ENCODE results near the gene EBNA1BP2.
"Not testable (repeated sequence)": the region's sequence is repeated elsewhere in the genome, so short reads cannot be mapped to it uniquely, and the experiment has no call there.

EBNA1BP2 gene

GRCh38 chr1:43171312-43171875, 696 bp downstream of the EBNA1BP2 start:
- no peak for DNase-seq

DNA sequence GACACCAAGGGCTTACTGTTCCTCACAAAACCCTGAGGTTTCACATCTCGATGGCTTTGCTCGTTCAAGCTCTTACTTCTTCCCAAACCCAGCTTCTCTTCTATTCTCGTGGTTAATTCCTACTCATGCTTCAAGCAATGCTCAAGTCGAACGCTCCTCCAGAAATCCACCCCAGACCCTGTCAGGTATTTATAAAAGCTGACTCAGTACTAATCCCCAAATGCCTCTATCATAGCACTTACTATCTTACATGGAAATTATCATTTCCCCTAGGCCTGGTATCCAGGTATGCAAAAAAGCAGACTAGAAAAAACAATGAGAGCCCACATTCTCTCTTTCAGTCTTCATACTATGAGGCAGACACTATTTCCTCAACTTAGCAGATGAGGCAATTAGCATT, 6.3 kb downstream of the EBNA1BP2 start:
- DNase-seq, result no peak

- no peak for DNase-seq
Measured at GRCh38 chr1:43165162-43165561, 6.9 kb downstream of the EBNA1BP2 start.

DNA sequence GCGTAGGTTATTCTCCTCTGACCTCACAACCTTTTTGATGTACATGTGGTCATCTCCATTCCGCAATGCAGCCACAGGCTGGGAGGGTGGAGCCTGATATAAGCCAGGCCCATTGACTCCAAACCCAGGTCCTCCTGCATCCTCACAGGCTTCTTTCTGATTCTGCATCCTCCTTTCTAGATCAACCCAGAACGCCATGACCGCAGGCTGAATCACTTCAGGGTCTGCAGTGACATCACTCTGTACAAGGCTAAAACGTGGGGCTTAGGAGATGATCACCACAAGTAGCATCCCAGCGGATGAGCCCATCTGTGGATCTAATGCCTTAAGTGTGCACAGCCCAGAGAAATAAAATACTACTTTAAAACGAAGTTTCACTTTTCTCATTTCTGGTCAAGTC, 16.1 kb downstream of the EBNA1BP2 start:
- DNase-seq, result no peak

GRCh38 chr1:43153443-43153842, 18.6 kb downstream of the EBNA1BP2 start:
- no peak for DNase-seq

DNA sequence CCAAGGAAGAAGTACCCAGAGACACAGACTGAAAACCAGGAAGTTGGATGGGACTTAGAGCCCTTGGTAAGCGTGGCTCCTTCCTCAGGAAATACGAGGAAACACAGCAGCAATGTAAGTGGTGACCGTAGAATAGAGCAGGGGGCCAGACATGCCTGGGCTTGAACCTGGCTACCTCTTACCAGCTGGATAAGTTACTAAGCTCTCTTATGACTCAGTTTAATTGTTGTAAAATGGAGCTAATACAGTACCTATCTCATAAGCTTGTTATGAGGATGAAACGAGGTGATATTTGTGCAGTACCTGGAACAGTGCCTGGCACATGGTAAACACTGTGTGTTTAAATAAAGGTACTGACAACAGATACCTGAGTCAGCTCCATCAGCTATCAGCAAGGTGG, 19.2 kb downstream of the EBNA1BP2 start:
- DNase-seq, result no peak

- DNase-seq, result no peak
Measured at GRCh38 chr1:43149889-43150288, 22.2 kb downstream of the EBNA1BP2 start.

- DNase-seq, result peak in 3 of 5 donors; percentile 6 to 30 (median 8)
Measured at GRCh38 chr1:43147625-43148327, 24.3 kb downstream of the EBNA1BP2 start.

DNA sequence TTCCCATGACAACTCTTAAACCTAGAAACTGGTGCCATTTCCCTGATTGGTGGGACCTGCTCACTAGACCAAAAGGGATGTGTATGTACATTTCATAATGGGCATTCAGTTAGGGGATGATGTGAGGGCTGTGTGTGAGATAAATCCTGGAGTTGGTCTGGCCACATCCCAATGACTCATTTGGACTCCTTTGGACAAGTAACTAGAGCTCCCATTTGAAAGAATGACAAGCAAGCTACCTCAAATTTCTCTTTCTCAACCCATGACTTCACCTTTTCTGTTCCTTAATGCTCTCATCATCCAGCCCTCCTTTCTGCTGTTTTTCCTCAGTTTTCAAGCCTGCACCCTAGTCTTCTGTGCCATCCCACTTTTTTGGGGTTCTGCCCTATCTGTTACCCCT, 27.9 kb downstream of the EBNA1BP2 start:
- no peak for DNase-seq

DNA sequence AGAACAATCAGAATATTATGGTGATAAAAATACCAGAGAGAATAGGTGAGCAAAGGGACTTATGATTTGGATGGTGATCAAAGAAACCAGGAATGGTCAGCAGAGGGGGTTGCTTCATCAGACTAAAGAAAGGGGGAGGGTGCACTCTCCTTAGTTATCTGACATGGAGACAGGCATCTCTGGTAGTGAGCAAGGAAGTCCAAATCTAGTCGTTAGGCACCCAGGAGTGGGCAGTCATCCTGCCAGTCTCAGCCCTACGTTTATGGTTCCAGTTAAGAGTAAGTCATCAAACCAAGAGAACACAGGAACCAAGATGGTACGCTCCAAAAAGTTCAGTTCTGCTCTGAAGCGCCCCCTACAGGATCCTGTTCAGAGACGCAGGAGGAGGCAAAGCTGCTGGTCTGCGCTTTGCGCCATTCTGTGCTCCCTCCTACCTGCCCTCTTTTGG, 28.6 kb downstream of the EBNA1BP2 start:
- DNase-seq, result no peak

GRCh38 chr1:43140583-43140982, 31.5 kb downstream of the EBNA1BP2 start:
- DNase-seq, result no peak

DNA sequence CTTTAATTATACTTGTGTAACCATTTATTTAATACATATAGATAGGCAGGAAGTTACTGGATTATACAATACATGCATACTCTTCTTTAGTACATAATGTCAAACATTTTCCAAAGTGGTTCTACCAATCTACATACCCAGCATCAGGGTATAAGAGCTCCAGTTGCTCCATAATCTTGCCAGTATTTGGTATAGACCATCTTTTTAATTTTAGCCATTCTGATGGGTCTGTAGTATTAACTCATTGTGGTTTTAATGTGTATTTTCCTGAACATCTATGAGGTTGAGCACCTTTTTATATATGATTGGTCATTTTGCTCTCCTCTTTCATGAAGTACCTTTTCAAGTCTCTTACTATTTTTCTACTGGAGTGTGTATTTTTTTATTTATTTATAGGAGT, 32.1 kb downstream of the EBNA1BP2 start:
- DNase-seq, result no peak

DNA sequence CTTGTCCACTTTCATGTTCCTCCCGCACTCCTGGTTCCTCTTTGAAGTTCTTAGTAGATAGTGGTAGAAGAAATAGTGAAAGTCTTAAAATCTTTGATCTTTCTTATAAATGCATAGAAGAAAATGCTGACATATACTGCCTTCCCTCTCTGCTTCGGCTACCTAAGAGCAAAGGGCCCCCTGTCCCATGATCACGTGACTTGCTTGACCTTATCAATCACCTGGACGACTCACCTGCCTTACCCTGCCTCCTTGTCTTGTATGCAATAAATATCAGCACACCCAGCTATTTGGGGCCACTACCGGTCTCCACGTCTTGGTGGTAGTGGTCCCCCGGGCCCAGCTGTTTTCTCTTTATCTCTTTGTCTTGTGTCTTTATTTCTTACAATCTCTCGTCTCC, 32.8 kb downstream of the EBNA1BP2 start:
- DNase-seq, result not testable (repeated sequence)

DNA sequence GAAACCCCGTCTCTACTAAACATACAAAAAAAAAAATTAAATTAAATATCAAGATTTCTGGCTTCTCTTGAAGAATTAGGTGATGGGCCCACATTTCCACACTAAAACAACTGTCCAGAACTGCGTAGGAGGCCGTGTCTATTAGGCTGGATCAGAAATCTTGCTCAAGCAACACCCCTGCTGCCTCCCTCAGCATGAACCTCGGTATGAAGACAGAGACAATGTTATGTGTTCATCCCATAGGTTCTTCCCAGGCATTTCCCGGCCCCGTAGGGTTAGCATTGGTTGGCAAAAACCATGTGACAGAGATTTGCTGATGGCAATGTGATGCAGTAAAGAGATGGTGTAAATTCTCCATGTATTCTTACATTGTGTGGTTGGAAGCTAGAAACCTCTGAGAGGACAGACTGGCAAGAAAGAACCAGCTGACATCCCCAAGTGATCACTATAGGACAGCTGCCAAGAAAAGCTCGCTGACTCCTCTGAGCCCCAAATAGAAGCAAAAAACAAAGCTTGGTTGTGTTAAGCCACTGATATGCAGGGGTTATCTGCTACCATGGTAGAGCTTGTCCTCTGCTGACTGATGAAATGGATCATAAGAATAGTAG, 34.5 kb downstream of the EBNA1BP2 start:
- no peak for DNase-seq

- no peak for DNase-seq
Measured at GRCh38 chr1:43135857-43136781, 36.0 kb downstream of the EBNA1BP2 start.

DNA sequence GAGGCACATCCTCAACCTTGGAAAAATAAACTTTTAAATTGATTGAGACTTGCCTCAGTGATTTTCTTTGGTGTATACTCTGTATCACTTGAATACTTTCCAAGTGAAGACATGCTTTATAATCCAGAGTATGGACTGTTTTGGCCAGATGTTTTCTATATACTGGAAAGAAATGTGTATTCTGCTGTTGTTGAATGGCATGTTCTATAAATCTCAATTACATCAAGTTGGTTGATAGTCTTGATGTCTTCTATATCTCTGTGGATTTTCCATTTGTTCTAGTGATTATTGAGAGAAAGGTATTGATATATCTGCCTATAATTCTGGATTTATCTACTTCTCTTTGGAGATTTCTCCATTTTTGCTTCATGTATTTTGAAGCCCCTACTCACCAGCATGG, 37.5 kb downstream of the EBNA1BP2 start:
- no peak for DNase-seq

DNA sequence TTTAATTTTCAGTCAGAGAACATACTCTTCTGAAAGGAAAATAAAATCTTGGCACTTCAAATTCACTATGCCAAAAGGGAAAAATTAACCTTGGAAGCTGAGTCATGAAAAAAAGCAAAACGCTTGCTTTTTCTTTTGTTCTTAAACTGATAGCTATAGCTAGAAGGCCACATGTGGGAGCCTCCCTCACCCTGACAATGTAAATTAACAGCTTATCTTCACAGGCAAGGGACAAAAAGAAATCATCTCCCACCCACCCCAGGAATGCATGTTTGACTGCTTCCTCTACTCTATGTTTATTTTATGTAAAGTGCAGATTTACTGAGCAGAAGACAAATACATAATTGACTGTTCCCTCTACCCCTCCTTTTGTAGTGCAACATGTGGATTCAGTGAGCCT, 38.0 kb downstream of the EBNA1BP2 start:
- no peak for DNase-seq

GRCh38 chr1:43129426-43129825, 42.7 kb downstream of the EBNA1BP2 start:
- no peak for DNase-seq

- DNase-seq, result no peak
Measured at GRCh38 chr1:43128816-43129215, 43.3 kb downstream of the EBNA1BP2 start.

DNA sequence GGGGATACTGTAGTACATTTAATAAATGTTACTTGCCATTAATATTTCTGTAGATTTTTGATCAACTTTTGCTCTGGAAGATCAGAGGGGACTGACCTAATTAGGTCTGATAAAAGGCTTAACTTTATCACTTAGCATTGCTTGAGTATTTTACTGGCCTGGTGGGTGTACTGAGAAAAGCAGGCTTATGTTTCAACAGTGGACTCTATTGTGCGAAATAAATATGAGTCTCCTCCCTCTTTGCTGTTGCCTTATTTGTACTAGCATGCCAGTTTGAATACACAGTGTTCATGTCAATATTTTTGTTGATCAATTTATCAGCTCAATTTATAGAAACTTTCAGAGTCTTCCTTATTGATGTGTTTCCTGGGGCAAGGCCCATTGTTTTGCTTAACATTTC, 49.1 kb downstream of the EBNA1BP2 start:
- DNase-seq, result no peak

GRCh38 chr1:43121256-43121900, 50.7 kb downstream of the EBNA1BP2 start:
- no peak for DNase-seq

- DNase-seq, result not testable (repeated sequence)
Measured at GRCh38 chr1:43119928-43120586, 52.0 kb downstream of the EBNA1BP2 start.
